DND-41 (cell line): Measurements from ENCODE around the gene PDE3B.
A peak's percentile ranks its signal among the peaks of the same experiment; 100 is the strongest.

Source experiments
- ATAC-seq: fragments of 200-7000 bp; cut with Tn5 transposase; 3 replicates; pipeline ENCODE4 v1.9.1; 2021; ENCODE audit warnings: low read depth; ENCODE audit not compliant: insufficient read depth
- DNase-seq: peaks from one replicate; pipeline ENCODE4 v3.0.0-alpha.2; 2020
- H2AFZ ChIP-seq: 2 replicates; pipeline ENCODE4 v1.6.0; 2012; ENCODE audit warnings: low read depth, low read length
- H3K27ac ChIP-seq: 2 replicates; pipeline ENCODE4 v1.5.1; 2012; ENCODE audit warnings: low read length, inconsistent platforms
- H3K27me3 ChIP-seq: fragments of 200-600 bp; sonication (generic); 2 replicates; pipeline ENCODE4 v1.6.0; 2012; ENCODE audit warnings: low read length, mild to moderate bottlenecking, inconsistent platforms; ENCODE audit not compliant: insufficient read depth, poor library complexity
- H3K36me3 ChIP-seq: 2 replicates; pipeline ENCODE4 v1.5.1; 2012; ENCODE audit warnings: low read length, inconsistent platforms; ENCODE audit not compliant: insufficient read depth
- H3K4me1 ChIP-seq: 2 replicates; pipeline ENCODE4 v1.5.1; 2012; ENCODE audit warnings: mild to moderate bottlenecking, low read length; ENCODE audit not compliant: insufficient read depth
- H3K4me2 ChIP-seq: 2 replicates; pipeline ENCODE4 v1.6.0; 2012; ENCODE audit warnings: mild to moderate bottlenecking, moderate library complexity, low read length, inconsistent platforms; ENCODE audit not compliant: insufficient read depth
- H3K4me3 ChIP-seq, 2 experiments: fragments of 200-600 bp in 1 of 2; shearing (Covaris generic) in 1 of 2; 2 replicates each; pipeline ENCODE4 v1.5.1; 2012 to 2016; ENCODE audit warnings: inconsistent platforms in 2 of 2, low read length in 2 of 2, mild to moderate bottlenecking in 2 of 2, low read depth in 1 of 2, moderate library complexity in 1 of 2
- H3K79me2 ChIP-seq: 2 replicates; pipeline ENCODE4 v1.6.0; 2012; ENCODE audit warnings: low read length, inconsistent platforms; ENCODE audit not compliant: insufficient read depth
- H3K9ac ChIP-seq: 2 replicates; pipeline ENCODE4 v1.6.0; 2012; ENCODE audit warnings: low read depth, mild to moderate bottlenecking, inconsistent platforms, low read length, moderate library complexity
- H3K9me3 ChIP-seq: 2 replicates; pipeline ENCODE4 v1.5.1; 2012; ENCODE audit warnings: low read length, moderate library complexity, mild to moderate bottlenecking, inconsistent platforms; ENCODE audit not compliant: insufficient read depth, severe bottlenecking
- H4K20me1 ChIP-seq: 2 replicates; pipeline ENCODE4 v1.6.0; 2012; ENCODE audit warnings: low read length; ENCODE audit not compliant: insufficient read depth
- EZH2 ChIP-seq: IDR thresholded peaks from 3 replicates; pipeline ENCODE4 v1.6.1; 2012; ENCODE audit warnings: borderline replicate concordance, low read depth, mild to moderate bottlenecking, moderate library complexity, low read length, inconsistent platforms; ENCODE audit not compliant: severe bottlenecking
- TF ChIP-seq, protein P1 (sequence below): IDR thresholded peaks from 2 replicates; pipeline ENCODE4 v1.5.1; 2012; ENCODE audit warnings: borderline replicate concordance, low read length, moderate library complexity, mild to moderate bottlenecking; ENCODE audit not compliant: poor library complexity, severe bottlenecking; ENCODE audit errors: extremely low read depth

PDE3B gene

GRCh38 chr11:14636119-14636518 is 7.5 kb upstream of the PDE3B start:
- Histone ChIP-seq H3K79me2 (peaks cover 41% of the 10 kb centered on the region), H3K27me3 (no peaks in the 10 kb centered on the region), H3K9ac (peak overlapping the region; percentile 6; the same call in 1 of the 2 replicates), H3K27ac (peak overlapping the region; percentile 89), H3K4me3 (no peak overlapping the region), H3K9me3 (no peaks in the 10 kb centered on the region), H2AFZ (no peak overlapping the region), H3K4me2 (peak overlapping the region; percentile 29), H3K4me1 (peaks cover 74% of the 10 kb centered on the region), H3K36me3 (no peaks in the 10 kb centered on the region; the same call in 1 of the 2 replicates), H4K20me1 (no peaks in the 10 kb centered on the region)
- DNase-seq (no peak), ATAC-seq (no peak)
- TF ChIP-seq EZH2 = no peak
- TF ChIP-seq, protein P1, sequence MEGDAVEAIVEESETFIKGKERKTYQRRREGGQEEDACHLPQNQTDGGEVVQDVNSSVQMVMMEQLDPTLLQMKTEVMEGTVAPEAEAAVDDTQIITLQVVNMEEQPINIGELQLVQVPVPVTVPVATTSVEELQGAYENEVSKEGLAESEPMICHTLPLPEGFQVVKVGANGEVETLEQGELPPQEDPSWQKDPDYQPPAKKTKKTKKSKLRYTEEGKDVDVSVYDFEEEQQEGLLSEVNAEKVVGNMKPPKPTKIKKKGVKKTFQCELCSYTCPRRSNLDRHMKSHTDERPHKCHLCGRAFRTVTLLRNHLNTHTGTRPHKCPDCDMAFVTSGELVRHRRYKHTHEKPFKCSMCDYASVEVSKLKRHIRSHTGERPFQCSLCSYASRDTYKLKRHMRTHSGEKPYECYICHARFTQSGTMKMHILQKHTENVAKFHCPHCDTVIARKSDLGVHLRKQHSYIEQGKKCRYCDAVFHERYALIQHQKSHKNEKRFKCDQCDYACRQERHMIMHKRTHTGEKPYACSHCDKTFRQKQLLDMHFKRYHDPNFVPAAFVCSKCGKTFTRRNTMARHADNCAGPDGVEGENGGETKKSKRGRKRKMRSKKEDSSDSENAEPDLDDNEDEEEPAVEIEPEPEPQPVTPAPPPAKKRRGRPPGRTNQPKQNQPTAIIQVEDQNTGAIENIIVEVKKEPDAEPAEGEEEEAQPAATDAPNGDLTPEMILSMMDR = no peak

DNA sequence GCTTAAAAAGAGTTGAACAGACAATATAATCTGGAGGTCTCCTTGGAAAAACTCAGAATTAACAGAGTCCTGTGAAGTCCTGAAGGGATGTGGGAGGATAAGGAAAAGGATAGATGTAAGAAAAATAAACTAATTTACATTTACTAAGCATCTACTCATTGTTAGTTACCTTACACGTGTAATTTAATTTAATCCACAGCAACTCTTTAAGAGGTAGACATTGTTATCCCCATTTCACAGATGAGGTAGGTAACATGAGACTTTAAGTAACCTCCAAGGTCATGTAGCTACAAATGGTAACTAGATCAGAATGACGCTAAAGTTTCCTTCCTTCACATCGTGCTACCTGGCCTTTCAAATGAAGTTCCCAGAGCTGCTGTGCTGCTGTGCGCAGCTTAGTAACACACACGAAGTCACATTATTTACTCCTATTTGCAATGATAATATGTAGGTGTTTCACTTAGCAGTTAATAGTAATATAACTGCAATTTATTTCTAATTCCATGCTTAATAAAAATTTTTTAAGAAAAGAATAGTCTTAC is 5.7 kb upstream of the PDE3B start:
- Histone ChIP-seq H4K20me1 (no peaks in the 10 kb centered on the region), H3K4me1 (peaks cover 92% of the 10 kb centered on the region), H3K9ac (peak overlapping the region; percentile 27), H2AFZ (no peak overlapping the region), H3K9me3 (no peaks in the 10 kb centered on the region), H3K4me2 (peak overlapping the region; percentile 54), H3K27ac (peak overlapping the region; percentile 78), H3K79me2 (peaks cover 59% of the 10 kb centered on the region), H3K36me3 (no peaks in the 10 kb centered on the region; the same call in 1 of the 2 replicates), H3K27me3 (no peaks in the 10 kb centered on the region), H3K4me3 (peak overlapping the region in 1 of 2 experiments; percentile 9; a peak in 1 of 4 replicates)
- ATAC-seq (no peak), DNase-seq (no peak)
- no peak for TF ChIP-seq EZH2
- TF ChIP-seq, protein P1 = no peak

- Histone ChIP-seq H3K79me2 (peaks cover 64% of the 10 kb centered on the region), H3K9ac (peak overlapping the region; percentile 13; the same call in 1 of the 2 replicates), H3K9me3 (no peaks in the 10 kb centered on the region), H4K20me1 (no peaks in the 10 kb centered on the region), H3K4me1 (peaks cover 97% of the 10 kb centered on the region), H3K36me3 (no peaks in the 10 kb centered on the region; the same call in 1 of the 2 replicates), H2AFZ (no peak overlapping the region), H3K27me3 (no peaks in the 10 kb centered on the region), H3K4me3 (no peak overlapping the region), H3K27ac (peak overlapping the region; percentile 77), H3K4me2 (peak overlapping the region; percentile 51)
- ATAC-seq (peak; percentile 62), DNase-seq (peak; percentile 80)
- TF ChIP-seq, protein P1 = peak; percentile 36
- no peak for TF ChIP-seq EZH2
Observed at GRCh38 chr11:14638561-14638960, 5.0 kb upstream of the PDE3B start.
